Ovary (tissue), 9 donors: ENCODE results near the gene KNCN. TPM values are rescaled to one million over a fixed set of nuclear protein-coding genes. Genes with fewer than 3 reads are reported as not detected.

Experiments
- DNase-seq, 5 donors: peaks; one replicate each; pipeline ENCODE4 v3.0.0-alpha.2; 2019 to 2020
- H3K27ac ChIP-seq, 2 donors: fragments of 200-600 bp; one replicate each; pipeline versions ENCODE4 v1.5.1 to v1.8.0; 2019 to 2022
- H3K27me3 ChIP-seq: fragments of 200-600 bp; one replicate; pipeline ENCODE4 v1.8.0; 2022
- H3K36me3 ChIP-seq: fragments of 200-600 bp; sonication (generic); one replicate; pipeline ENCODE4 v1.5.1; 2019
- H3K4me1 ChIP-seq: one replicate; pipeline ENCODE4 v1.8.1; 2013; ENCODE audit warnings: mild to moderate bottlenecking, moderate library complexity; ENCODE audit not compliant: insufficient read depth
- H3K4me3 ChIP-seq: fragments of 200-600 bp; sonication (generic); one replicate; pipeline ENCODE4 v1.5.1; 2017
- H3K9me3 ChIP-seq, 2 donors: fragments of 200-600 bp in 1 of 2; sonication (generic) in 1 of 2; one replicate each; pipeline versions ENCODE4 v1.5.1 to v1.8.1; 2013 to 2019; ENCODE audit warnings: mild to moderate bottlenecking in 1 of 2, moderate library complexity in 1 of 2
- EP300 ChIP-seq: sonication (generic); formaldehyde crosslinking; IDR thresholded peaks from one replicate; pipeline ENCODE4 v1.6.1; 2017; ENCODE audit warnings: antibody characterized with exemption
- POLR2A ChIP-seq: fragments of 450-650 bp; IDR thresholded peaks from one replicate; pipeline ENCODE4 v1.6.1; 2017; ENCODE audit warnings: antibody characterized with exemption, mild to moderate bottlenecking, moderate library complexity
- WGBS, 3 donors: extraction: QIAGEN DNeasy Blood & Tissue Kit in 1 of 3; methylation state at CpG; one replicate each; pipeline versions ENCODE4 v1.1.5 to v1.1.7; 2013 to 2017; 5-methylcytosine and 5-hydroxymethylcytosine counted together
- intact Hi-C, 4 donors: fragments of 100-400 bp; cut with DNase I; formaldehyde crosslinking; loops; one replicate each; pipeline versions ENCODE4 v1.11.0 to v1.15.1; 2022 to 2023
- polyA plus RNA-seq, 2 donors: library from polyadenylated mRNA; stranded (reverse); fragments of 200-250 nt in 1 of 2; fragments of 350-450 nt in 1 of 2; fragmentation: Illumina TruSeq in 1 of 2; extraction: RNeasy Lipid Tissue Mini Kit (QIAGEN cat#74804) in 1 of 2; gene quantifications; one replicate each; pipeline ENCODE4 v1.2.3, GENCODE V29; 2013 to 2014
- total RNA-seq, 7 donors: library from RNA; depleted of rRNA in 2 of 7; stranded (reverse); fragments of >200 nt in 2 of 7; fragmentation: NEBNext Ultra II Directional in 3 of 7; extraction: Animal tissue kit (Norgen Biotek cat#: 25700) in 3 of 7; gene quantifications; one replicate each; pipeline versions ENCODE4 v1.1.0 to v1.2.4, GENCODE V29; 2016 to 2023
- TF ChIP-seq, protein P1 (sequence below), 3 donors: fragments of 450-650 bp in 2 of 3; fragments of 200-600 bp in 1 of 3; IDR thresholded peaks; one replicate each; pipeline versions ENCODE4 v1.5.1 to v1.8.0; 2016 to 2022; ENCODE audit warnings: antibody characterized with exemption in 3 of 3, mild to moderate bottlenecking in 1 of 3
- donor health status: DM: no; HTN: no; CAD: no; lungs with moderate emphysema.
- donor health status: DM: no; HTN: no; CAD: no.
- donor health status: Bipolar disorder and iron deficiency.
- donor health status: DM: yes; HTN: yes; CAD: no.
- donor health status: DM: no; HTN: no; CAD: no.
- donor health status: DM: yes; HTN: yes; CAD: no.

The KNCN gene
- total and polyA plus RNA-seq, 9 donors: 0.08 TPM; not detected in 8

GRCh38 chr1:46523496-46524353 is 27.7 kb downstream of the KNCN start:
- Histone ChIP-seq H3K9me3 (no peaks in the 10 kb centered on the region), H3K27ac (no peak overlapping the region), H3K36me3 (no peaks in the 10 kb centered on the region), H3K27me3 (no peaks in the 10 kb centered on the region), H3K4me1 (no peaks in the 10 kb centered on the region), H3K4me3 (no peak overlapping the region)
- no peak for DNase-seq
- WGBS, 3 donors: 88 to 93% (median 91%) methylated on average over 11 of the region's 11 CpGs
- intact Hi-C loops: no loop called here
- no peak for TF ChIP-seq EP300
- TF ChIP-seq POLR2A: no peak
- TF ChIP-seq, protein P1, sequence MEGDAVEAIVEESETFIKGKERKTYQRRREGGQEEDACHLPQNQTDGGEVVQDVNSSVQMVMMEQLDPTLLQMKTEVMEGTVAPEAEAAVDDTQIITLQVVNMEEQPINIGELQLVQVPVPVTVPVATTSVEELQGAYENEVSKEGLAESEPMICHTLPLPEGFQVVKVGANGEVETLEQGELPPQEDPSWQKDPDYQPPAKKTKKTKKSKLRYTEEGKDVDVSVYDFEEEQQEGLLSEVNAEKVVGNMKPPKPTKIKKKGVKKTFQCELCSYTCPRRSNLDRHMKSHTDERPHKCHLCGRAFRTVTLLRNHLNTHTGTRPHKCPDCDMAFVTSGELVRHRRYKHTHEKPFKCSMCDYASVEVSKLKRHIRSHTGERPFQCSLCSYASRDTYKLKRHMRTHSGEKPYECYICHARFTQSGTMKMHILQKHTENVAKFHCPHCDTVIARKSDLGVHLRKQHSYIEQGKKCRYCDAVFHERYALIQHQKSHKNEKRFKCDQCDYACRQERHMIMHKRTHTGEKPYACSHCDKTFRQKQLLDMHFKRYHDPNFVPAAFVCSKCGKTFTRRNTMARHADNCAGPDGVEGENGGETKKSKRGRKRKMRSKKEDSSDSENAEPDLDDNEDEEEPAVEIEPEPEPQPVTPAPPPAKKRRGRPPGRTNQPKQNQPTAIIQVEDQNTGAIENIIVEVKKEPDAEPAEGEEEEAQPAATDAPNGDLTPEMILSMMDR (IDR thresholded peaks at IDR 0.05): no peak

DNA sequence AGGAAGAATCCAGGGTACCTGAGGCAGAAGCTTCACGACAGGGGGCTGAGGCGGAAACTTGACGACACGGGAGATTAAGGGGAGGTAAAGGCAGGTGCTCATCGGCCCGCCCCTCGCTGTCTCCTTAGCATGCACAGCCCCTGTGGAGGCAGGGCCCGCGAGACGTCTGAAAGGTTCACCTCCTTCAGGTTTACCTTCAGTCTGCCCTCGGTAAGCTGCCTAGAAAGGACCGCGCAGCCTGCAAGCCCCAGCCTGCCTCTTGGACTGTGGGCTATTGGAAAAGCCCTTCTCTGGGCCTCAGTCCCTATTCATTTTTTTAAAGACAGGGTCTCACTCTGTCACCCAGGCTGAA is 28.5 kb downstream of the KNCN start:
- TF ChIP-seq EP300 (no peak), POLR2A (no peak)
- TF ChIP-seq, protein P1 (IDR thresholded peaks at IDR 0.05): no peak
- no peaks in the 10 kb centered on the region for H3K9me3 ChIP-seq
- 58 to 66% (median 61%) methylated on average over 13 of the region's 13 CpGs for WGBS, 3 donors
- H3K4me3 ChIP-seq: no peak overlapping the region
- H3K36me3 ChIP-seq: no peaks in the 10 kb centered on the region
- intact Hi-C loops: no loop called here
- no peaks in the 10 kb centered on the region for H3K27me3 ChIP-seq
- no peaks in the 10 kb centered on the region for H3K4me1 ChIP-seq
- no peak for DNase-seq
- H3K27ac ChIP-seq: no peak overlapping the region

DNA sequence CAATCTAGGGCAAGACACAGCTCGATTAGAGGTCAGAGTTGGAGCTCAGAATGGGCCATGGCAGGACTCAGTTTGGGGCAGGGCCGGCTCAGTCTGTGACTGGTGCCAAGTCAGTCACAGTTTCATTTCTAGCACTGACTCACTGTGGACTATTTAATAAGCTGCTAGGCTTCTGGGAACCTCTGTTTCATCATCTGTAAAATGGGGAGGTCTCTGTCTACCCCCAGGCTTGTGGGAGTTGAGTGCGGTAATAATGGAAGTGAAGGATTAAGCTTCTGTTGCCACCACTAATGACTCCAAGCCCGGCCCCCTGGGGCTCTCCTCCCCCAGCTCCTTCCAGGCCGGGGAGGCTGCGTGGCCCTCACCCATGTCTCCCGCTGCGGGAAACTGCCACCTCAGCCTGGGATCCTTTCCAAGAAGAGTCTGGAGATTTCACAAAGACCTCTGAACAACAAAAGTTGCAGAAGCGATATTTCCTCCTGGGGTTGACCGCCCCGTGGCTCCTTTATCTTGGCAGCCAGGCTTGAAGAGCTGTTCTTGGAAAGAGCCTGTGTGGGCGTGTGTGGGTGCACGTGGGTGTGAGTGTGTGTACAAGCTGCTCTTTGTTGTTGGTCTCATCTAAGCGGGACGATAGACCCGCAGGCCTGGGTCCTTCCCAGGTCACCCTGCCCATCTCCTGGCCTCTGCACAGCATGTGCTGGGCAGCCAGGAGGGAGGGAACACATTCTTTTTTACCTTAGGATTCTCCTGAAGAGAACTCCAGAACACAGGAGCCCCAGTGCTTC is 29.1 kb downstream of the KNCN start:
- no peak for TF ChIP-seq EP300
- no peak for TF ChIP-seq POLR2A
- TF ChIP-seq, protein P1 (IDR thresholded peaks at IDR 0.05): no peak
- H3K27ac ChIP-seq: no peak overlapping the region
- intact Hi-C loops: no loop called here
- no peak overlapping the region for H3K4me3 ChIP-seq
- H3K9me3 ChIP-seq: no peaks in the 10 kb centered on the region
- H3K36me3 ChIP-seq: no peaks in the 10 kb centered on the region
- H3K27me3 ChIP-seq: no peaks in the 10 kb centered on the region
- whole genome bisulfite sequencing, 3 donors: 9 to 13% (median 10%) methylated on average over 16 of the region's 16 CpGs
- peak in 4 of 5 donors; percentile 27 to 72 (median 42) for DNase-seq
- H3K4me1 ChIP-seq: no peaks in the 10 kb centered on the region

GRCh38 chr1:46521414-46521813 is 30.0 kb downstream of the KNCN start:
- no peak for TF ChIP-seq EP300
- TF ChIP-seq, protein P1 (IDR thresholded peaks at IDR 0.05): no peak
- no peaks in the 10 kb centered on the region for H3K9me3 ChIP-seq
- no peaks in the 10 kb centered on the region for H3K27me3 ChIP-seq
- no peak for DNase-seq
- no peak overlapping the region for H3K27ac ChIP-seq
- intact Hi-C loops: no loop called here
- H3K4me3 ChIP-seq: no peak overlapping the region
- no peaks in the 10 kb centered on the region for H3K36me3 ChIP-seq
- WGBS, 3 donors: 75 to 91% (median 83%) methylated on average over 2 of the region's 2 CpGs
- no peaks in the 10 kb centered on the region for H3K4me1 ChIP-seq
